IMR-90 (cell line): Measurements from ENCODE around the gene FBRSL1. TPM values are rescaled to one million over a fixed set of nuclear protein-coding genes. Genes with fewer than 3 reads are reported as not detected.

Experiments
- ATAC-seq: fragments of 200-7000 bp; cut with Tn5 transposase; 2 replicates; pipeline ENCODE4 v1.9.1; 2020; ENCODE audit warnings: low read depth, mild to moderate bottlenecking, moderate library complexity
- BruUV-seq: library from RNA; stranded (reverse); fragments of 400-500 nt; replicated peaks from 2 replicates; lab custom pipeline; 2021; lab: Mats Ljungman, UMichigan
- CTCF ChIA-PET: fragments of 300-600 bp; formaldehyde crosslinking; extraction: SDS; loops from one replicate; lab custom pipeline; 2021; ENCODE audit warnings: antibody characterized with exemption; lab: Yijun Ruan, JAX
- POLR2A ChIA-PET: fragments of 300-600 bp; sonication (Branson Sonifier 250); formaldehyde crosslinking; loops from one replicate; lab custom pipeline; 2022; ENCODE audit warnings: antibody characterized with exemption; ENCODE audit not compliant: unreplicated experiment; lab: Charles Lee
- DNase-seq: peaks from one replicate; pipeline ENCODE4 v3.0.0; 2013
- H2AFZ ChIP-seq: replicated peaks from 2 replicates; pipeline ENCODE3; 2013; ENCODE audit warnings: low read length, mild to moderate bottlenecking; ENCODE audit not compliant: poor library complexity
- H2AK5ac ChIP-seq: 2 replicates; pipeline ENCODE4 v1.6.1; 2013; ENCODE audit warnings: low read depth, low read length, inconsistent platforms
- H2AK9ac ChIP-seq: replicated peaks from 2 replicates; pipeline ENCODE3; 2013; ENCODE audit warnings: mild to moderate bottlenecking, low read depth, low read length, moderate library complexity; ENCODE audit not compliant: poor library complexity
- H2BK120ac ChIP-seq: 2 replicates; pipeline ENCODE4 v1.6.1; 2013; ENCODE audit warnings: low read depth, low read length, inconsistent platforms
- H2BK15ac ChIP-seq: 3 replicates; pipeline ENCODE4 v1.6.1; 2013; ENCODE audit warnings: low read depth, low read length, inconsistent platforms
- H2BK20ac ChIP-seq: 2 replicates; pipeline ENCODE4 v1.6.1; 2013; ENCODE audit warnings: low read depth, mild to moderate bottlenecking, inconsistent platforms, low read length, moderate library complexity
- H2BK5ac ChIP-seq: 2 replicates; pipeline ENCODE4 v1.6.1; 2013; ENCODE audit warnings: mild to moderate bottlenecking, low read depth, low read length, inconsistent platforms; ENCODE audit not compliant: poor library complexity, severe bottlenecking
- H3K14ac ChIP-seq: replicated peaks from 2 replicates; pipeline ENCODE4 v1.6.1; 2013; ENCODE audit warnings: low read depth, low read length, inconsistent platforms
- H3K18ac ChIP-seq: 2 replicates; pipeline ENCODE4 v1.6.1; 2013; ENCODE audit warnings: low read depth, low read length, control low read depth
- H3K23ac ChIP-seq: 2 replicates; pipeline ENCODE4 v1.6.1; 2013; ENCODE audit warnings: low read depth, low read length, inconsistent platforms
- H3K27ac ChIP-seq: 2 replicates; pipeline ENCODE4 v1.5.1; 2013; ENCODE audit warnings: mild to moderate bottlenecking, control low read depth, low read length; ENCODE audit not compliant: insufficient read depth
- H3K27me3 ChIP-seq: 2 replicates; pipeline ENCODE4 v1.6.1; 2013; ENCODE audit warnings: low read length; ENCODE audit not compliant: control insufficient read depth, insufficient read depth
- H3K36me3 ChIP-seq: 2 replicates; pipeline ENCODE4 v1.6.1; 2013; ENCODE audit warnings: low read length, mixed read lengths; ENCODE audit not compliant: control insufficient read depth, insufficient read depth
- H3K4ac ChIP-seq: 2 replicates; pipeline ENCODE4 v1.6.1; 2013; ENCODE audit warnings: low read depth, low read length, inconsistent platforms
- H3K4me1 ChIP-seq: 2 replicates; pipeline ENCODE4 v1.6.1; 2013; ENCODE audit warnings: low read length, mixed read lengths; ENCODE audit not compliant: control insufficient read depth, insufficient read depth
- H3K4me2 ChIP-seq: 2 replicates; pipeline ENCODE4 v1.6.1; 2013; ENCODE audit warnings: low read depth, mild to moderate bottlenecking, control low read depth, low read length, moderate library complexity
- H3K4me3 ChIP-seq: 2 replicates; pipeline ENCODE4 v1.5.1; 2013; ENCODE audit warnings: low read depth, mild to moderate bottlenecking, control low read depth, low read length, moderate library complexity; ENCODE audit not compliant: insufficient read depth
- H3K56ac ChIP-seq: 2 replicates; pipeline ENCODE4 v1.6.1; 2013; ENCODE audit warnings: low read length, inconsistent platforms; ENCODE audit not compliant: insufficient read depth; ENCODE audit errors: extremely low read depth
- H3K79me1 ChIP-seq, 2 experiments: 2 replicates each; pipeline ENCODE4 v1.6.1; 2013; ENCODE audit warnings: low read length in 2 of 2, inconsistent platforms in 1 of 2, low read depth in 1 of 2
- H3K9ac ChIP-seq: 2 replicates; pipeline ENCODE4 v1.6.1; 2013; ENCODE audit warnings: low read depth, low read length, control low read depth
- H3K9me1 ChIP-seq: 2 replicates; pipeline ENCODE4 v1.6.1; 2013; ENCODE audit warnings: low read length, inconsistent platforms; ENCODE audit not compliant: insufficient read depth
- H3K9me3 ChIP-seq: 2 replicates; pipeline ENCODE4 v1.6.1; 2013; ENCODE audit warnings: low read length; ENCODE audit not compliant: control insufficient read depth, insufficient read depth
- H4K20me1 ChIP-seq: 2 replicates; pipeline ENCODE4 v1.6.1; 2013; ENCODE audit warnings: low read length, inconsistent platforms; ENCODE audit not compliant: insufficient read depth
- H4K5ac ChIP-seq: 2 replicates; pipeline ENCODE4 v1.6.1; 2013; ENCODE audit warnings: mild to moderate bottlenecking, low read depth, low read length, control low read depth
- H4K8ac ChIP-seq, 2 experiments: 2 replicates each; pipeline ENCODE4 v1.6.1; 2013; ENCODE audit warnings: low read depth in 2 of 2, low read length in 2 of 2, control low read depth in 1 of 2, inconsistent platforms in 1 of 2
- H4K91ac ChIP-seq: 2 replicates; pipeline ENCODE4 v1.6.1; 2013; ENCODE audit warnings: low read depth, low read length, inconsistent platforms; ENCODE audit not compliant: insufficient read depth
- CEBPB ChIP-seq: IDR thresholded peaks from 2 replicates; pipeline ENCODE4 v1.6.1; 2012; ENCODE audit warnings: low read depth, low read length, improper control_type of control experiment
- CHD1 ChIP-seq: IDR thresholded peaks from 2 replicates; pipeline ENCODE4 v1.6.1; 2012; ENCODE audit warnings: low read depth, low read length, improper control_type of control experiment
- FOS ChIP-seq: fragments of 150-350 bp; IDR thresholded peaks from 2 replicates; pipeline ENCODE4 v1.6.1; 2016; ENCODE audit warnings: low read depth, low read length
- MAFK ChIP-seq: IDR thresholded peaks from 2 replicates; pipeline ENCODE4 v1.6.1; 2012; ENCODE audit warnings: low read depth, low read length, improper control_type of control experiment
- MXI1 ChIP-seq: IDR thresholded peaks from 2 replicates; pipeline ENCODE4 v1.6.1; 2012; ENCODE audit warnings: low read depth, mild to moderate bottlenecking, low read length, moderate library complexity, borderline replicate concordance
- NFE2L2 ChIP-seq: fragments of 150-350 bp; IDR thresholded peaks from 2 replicates; pipeline ENCODE4 v1.6.1; 2016; ENCODE audit warnings: low read depth, mild to moderate bottlenecking, low read length
- POLR2A ChIP-seq: IDR thresholded peaks from 2 replicates; pipeline ENCODE4 v1.6.1; 2012; ENCODE audit warnings: mild to moderate bottlenecking, low read depth, low read length
- RAD21 ChIP-seq: IDR thresholded peaks from 2 replicates; pipeline ENCODE4 v1.6.1; 2012; ENCODE audit warnings: low read length, improper control_type of control experiment
- RCOR1 ChIP-seq: IDR thresholded peaks from 2 replicates; pipeline ENCODE4 v1.6.1; 2012; ENCODE audit warnings: mild to moderate bottlenecking, low read length, improper control_type of control experiment; ENCODE audit not compliant: insufficient replicate concordance
- RFX5 ChIP-seq: IDR thresholded peaks from 2 replicates; pipeline ENCODE4 v1.8.0; 2012; ENCODE audit warnings: low read depth, mild to moderate bottlenecking, low read length, moderate library complexity
- WGBS, 2 experiments: methylation state at CpG; one replicate each; pipeline versions ENCODE4 v1.1.5 to v1.1.7; 2013; ENCODE audit warnings: missing lambda C conversion rate in 2 of 2; ENCODE audit not compliant: insufficient read length in 1 of 2; ENCODE audit errors: extremely low coverage in 2 of 2; 5-methylcytosine and 5-hydroxymethylcytosine counted together
- dilution Hi-C: fragments of 300-500 bp; cut with HindIII; formaldehyde crosslinking; loops from one replicate; pipeline ENCODE4 v1.14.3; 2018; ENCODE audit warnings: low sequenced_read_pairs; ENCODE audit not compliant: unreplicated experiment
- in situ Hi-C: fragments of 300-500 bp; cut with MboI; formaldehyde crosslinking; loops from 3 replicates; pipeline ENCODE4 v1.14.3; 2019; ENCODE audit warnings: low sequenced_read_pairs, inconsistent platforms, mixed read lengths
- intact Hi-C: fragments of 100-400 bp; cut with micrococcal nuclease; formaldehyde crosslinking; loops from 2 replicates; pipeline ENCODE4 v1.10.0; 2022
- polyA plus RNA-seq, 3 experiments: library from polyadenylated mRNA; depleted of rRNA; stranded (reverse); fragments of >200 nt; gene quantifications; 2 replicates each; pipeline ENCODE4 v1.2.3, GENCODE V29; 2012; ENCODE audit warnings: low replicate concordance in 1 of 3
- total RNA-seq: library from RNA; depleted of rRNA; stranded (reverse); fragments of >200 nt; gene quantifications from 2 replicates; pipeline ENCODE4 v1.2.3, GENCODE V29; 2012
- TF ChIP-seq, protein P1 (sequence below): fragments of 150-350 bp; IDR thresholded peaks from 2 replicates; pipeline ENCODE4 v1.6.1; 2016; ENCODE audit warnings: low read depth, mild to moderate bottlenecking, low read length, moderate library complexity, borderline replicate concordance

Gene FBRSL1
- total and polyA plus RNA-seq, 2 of the 4 experiments (the other 2 are of a cell fraction): 0.36 to 10.8 TPM

GRCh38 chr12:132511516-132512196 lies 21.7 kb downstream of the FBRSL1 start:
- no peak overlapping the region for H2BK5ac ChIP-seq
- TF ChIP-seq FOS: no peak
- TF ChIP-seq POLR2A: no peak
- no peak for TF ChIP-seq CHD1
- TF ChIP-seq MXI1: no peak
- TF ChIP-seq RCOR1: no peak
- TF ChIP-seq, protein P1, sequence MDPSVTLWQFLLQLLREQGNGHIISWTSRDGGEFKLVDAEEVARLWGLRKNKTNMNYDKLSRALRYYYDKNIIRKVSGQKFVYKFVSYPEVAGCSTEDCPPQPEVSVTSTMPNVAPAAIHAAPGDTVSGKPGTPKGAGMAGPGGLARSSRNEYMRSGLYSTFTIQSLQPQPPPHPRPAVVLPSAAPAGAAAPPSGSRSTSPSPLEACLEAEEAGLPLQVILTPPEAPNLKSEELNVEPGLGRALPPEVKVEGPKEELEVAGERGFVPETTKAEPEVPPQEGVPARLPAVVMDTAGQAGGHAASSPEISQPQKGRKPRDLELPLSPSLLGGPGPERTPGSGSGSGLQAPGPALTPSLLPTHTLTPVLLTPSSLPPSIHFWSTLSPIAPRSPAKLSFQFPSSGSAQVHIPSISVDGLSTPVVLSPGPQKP: no peak
- TF ChIP-seq MAFK: no peak
- TF ChIP-seq NFE2L2: no peak
- TF ChIP-seq RAD21: no peak
- no peak for TF ChIP-seq CEBPB
- TF ChIP-seq RFX5: no peak
- no peak for DNase-seq
- in situ Hi-C loops (no loop called here), intact Hi-C loops (no loop called here), dilution Hi-C loops (no loop called here)
- ChIA-PET POLR2A (no interaction called here), CTCF (no interaction called here)
- H4K91ac ChIP-seq: no peak overlapping the region
- H4K5ac ChIP-seq: no peak overlapping the region
- no peaks in the 10 kb centered on the region for H3K27me3 ChIP-seq
- H3K4me1 ChIP-seq: peaks cover 6% of the 10 kb centered on the region; the same call in 1 of the 2 replicates
- no peak overlapping the region for H2AFZ ChIP-seq
- no peak overlapping the region for H4K8ac ChIP-seq
- H4K20me1 ChIP-seq: peaks cover 20% of the 10 kb centered on the region
- no peak overlapping the region for H2BK120ac ChIP-seq
- H3K18ac ChIP-seq: no peak overlapping the region
- H3K9ac ChIP-seq: no peak overlapping the region
- H3K27ac ChIP-seq: no peak overlapping the region
- peaks cover 4% of the 10 kb centered on the region; the same call in 1 of the 2 replicates for H3K36me3 ChIP-seq
- H3K14ac ChIP-seq: no peak overlapping the region
- no peak overlapping the region for H3K4me2 ChIP-seq
- H2BK20ac ChIP-seq: no peak overlapping the region
- no peak overlapping the region for H3K4ac ChIP-seq
- H3K23ac ChIP-seq: no peak overlapping the region
- BruUV-seq: no TSS peak
- ATAC-seq: no peak
- H2AK5ac ChIP-seq: no peak overlapping the region
- WGBS, 2 experiments: 80% methylated on average over 5 of the region's 19 CpGs; no CpG with 5 or more reads in 1 of the 2 experiments
- H3K79me1 ChIP-seq: peaks cover 3 to 16% of the 10 kb centered on the region in 2 experiments; a peak in 3 of 4 replicates
- H3K4me3 ChIP-seq: no peak overlapping the region
- no peaks in the 10 kb centered on the region; the same call in 1 of the 2 replicates for H3K9me3 ChIP-seq
- H3K9me1 ChIP-seq: no peaks in the 10 kb centered on the region
- no peak overlapping the region for H2BK15ac ChIP-seq
- H3K56ac ChIP-seq: no peak overlapping the region
- no peak overlapping the region for H2AK9ac ChIP-seq
